CD4-positive, alpha-beta T cell treated with Interleukin-15 for 1 hour (primary cell): ENCODE results near the gene CHIA.

ENCODE experiments used
- DNase-seq: peaks from one replicate; pipeline ENCODE4 v3.0.0-alpha.2; 2020

Gene CHIA

DNA sequence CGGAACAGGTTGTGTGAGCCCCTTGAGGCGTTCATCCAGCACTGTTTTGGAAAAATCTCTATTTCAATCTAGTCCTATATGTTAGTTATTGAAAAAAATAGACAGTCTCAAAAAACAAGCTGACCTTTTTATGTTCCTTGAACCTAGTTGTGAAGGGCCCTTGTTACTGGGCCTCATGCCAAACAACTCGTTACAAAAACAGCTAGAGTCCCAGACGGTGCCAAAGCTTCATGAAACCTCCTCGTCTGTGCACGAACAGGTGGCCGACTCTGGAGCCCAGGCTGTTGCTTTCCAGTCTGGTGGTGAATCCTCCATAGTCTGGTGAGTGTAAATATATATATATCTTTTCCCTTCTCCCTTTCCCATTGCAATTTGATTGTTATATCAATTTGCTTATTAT lies at the start of gene CHIA:
Gene CHIA, plus strand, starts transcription at position 222 of the 400 bp plus-strand sequence. CDS start 19,617 bp downstream, outside the sequence.
- DNase-seq = no peak

DNA sequence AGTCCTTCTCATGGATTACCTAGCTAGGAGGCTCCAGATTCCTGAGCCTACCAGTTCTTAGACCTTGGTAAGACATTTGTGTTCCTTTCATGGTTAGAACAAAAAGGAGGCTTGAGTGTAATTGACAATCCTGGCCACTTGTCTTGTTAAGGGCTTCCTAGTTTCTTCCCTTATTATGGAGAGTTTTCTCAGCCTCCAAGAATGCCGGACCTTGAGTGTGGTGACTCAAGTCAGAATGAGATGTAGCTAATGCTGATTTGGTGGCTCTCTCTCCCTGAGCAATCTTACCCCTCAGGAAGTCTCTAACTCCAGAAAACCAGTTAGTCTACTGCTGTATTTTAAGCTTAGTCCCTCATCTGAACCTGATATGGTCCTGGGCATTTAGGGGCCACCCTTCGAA lies 48.9 kb upstream of the CHIA start:
- DNase-seq = no peak

DNA sequence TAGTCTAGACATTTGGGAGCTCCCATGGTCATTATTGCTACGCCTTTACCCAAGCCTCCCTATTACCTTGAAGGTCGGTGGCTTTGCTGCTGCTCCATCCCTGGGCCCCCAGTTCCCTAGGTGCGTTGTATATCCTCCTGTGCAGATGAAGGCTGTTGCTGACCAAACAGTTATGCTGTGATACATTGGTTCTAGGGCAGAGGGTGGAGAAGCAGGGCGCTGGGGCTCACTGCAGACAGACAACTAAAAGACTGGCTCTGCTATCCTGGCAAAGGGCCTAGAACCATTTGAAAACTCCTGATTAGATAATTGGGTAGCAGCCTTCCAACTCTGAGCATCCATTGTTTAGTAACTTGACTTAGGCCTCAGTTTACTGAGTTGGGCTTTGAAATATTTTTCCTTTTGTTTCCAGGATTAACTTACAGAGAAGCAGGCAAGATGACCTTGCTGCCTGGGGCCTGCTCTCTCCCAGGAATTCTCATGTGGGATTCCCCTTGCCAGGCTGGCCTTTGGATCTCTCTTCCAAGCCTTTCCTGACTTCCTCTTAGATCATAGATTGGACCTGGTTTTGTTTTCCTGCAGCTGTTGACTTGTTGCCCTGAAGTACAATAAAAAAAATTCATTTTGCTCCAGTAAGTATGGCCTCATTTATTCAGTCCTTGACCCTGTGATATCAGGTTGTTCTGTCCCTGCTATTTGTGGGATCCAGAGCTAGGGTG lies 47.7 kb upstream of the CHIA start:
- no peak for DNase-seq

DNA sequence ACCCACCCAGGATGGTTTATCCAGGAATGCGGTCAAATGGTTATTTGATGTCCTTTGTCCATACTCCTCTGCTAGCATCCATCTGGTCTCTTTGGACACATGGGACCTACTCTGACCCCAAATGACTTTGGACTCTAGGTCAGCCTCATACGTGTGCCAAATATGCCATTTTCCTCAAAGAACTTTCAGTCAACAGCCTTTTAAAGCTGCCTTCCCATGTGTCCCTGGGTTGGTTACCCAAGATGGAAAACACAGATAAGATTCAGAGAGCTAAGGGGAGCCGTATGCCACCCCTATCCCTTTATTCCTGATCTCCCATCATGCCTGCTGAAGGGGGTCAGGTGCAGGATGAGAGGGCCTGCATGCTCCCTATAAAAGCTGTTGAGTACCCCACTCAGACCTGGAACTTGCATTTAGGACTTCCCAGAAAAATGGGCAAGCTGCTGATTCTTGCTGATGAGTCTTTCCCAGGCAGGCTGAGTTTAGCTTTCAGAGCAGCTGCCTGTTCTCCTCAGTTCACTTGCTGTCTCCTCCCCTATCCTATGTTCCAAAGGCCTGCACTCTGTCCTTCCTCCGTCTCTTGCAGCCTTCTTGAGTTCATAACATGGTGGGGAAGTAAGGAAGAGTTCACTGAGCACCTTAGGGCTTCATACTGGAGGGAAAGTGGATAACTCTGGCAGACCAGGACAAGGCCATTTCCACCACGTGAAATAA lies 43.4 kb upstream of the CHIA start:
- DNase-seq = no peak

- DNase-seq = no peak
Measured at GRCh38 chr1:111249960-111250359, 40.7 kb upstream of the CHIA start.

- DNase-seq = no peak
Measured at GRCh38 chr1:111251570-111251969, 39.1 kb upstream of the CHIA start.

GRCh38 chr1:111252786-111253185 lies 37.9 kb upstream of the CHIA start:
- no peak for DNase-seq

DNA sequence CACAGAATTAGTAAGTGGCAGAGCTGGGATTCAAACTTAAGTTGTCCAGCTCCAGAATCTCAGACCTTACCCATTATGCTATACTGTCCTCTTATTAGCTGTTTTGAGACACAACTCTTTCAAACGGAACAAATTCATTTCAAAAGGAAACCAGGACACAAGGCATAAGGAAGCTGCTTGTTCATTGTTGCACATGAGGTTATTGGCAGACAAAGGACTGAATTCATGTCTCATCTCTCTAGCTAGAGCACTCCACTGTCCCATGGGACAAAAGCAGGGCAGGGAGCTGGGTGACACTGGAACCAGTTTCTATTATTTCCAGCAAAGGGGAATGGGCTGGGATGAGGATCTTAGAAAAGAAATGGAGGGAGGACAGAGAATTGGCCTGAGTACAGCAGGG lies 36.8 kb upstream of the CHIA start:
- no peak for DNase-seq

- DNase-seq = no peak
Measured at GRCh38 chr1:111256988-111257658, 33.5 kb upstream of the CHIA start.

DNA sequence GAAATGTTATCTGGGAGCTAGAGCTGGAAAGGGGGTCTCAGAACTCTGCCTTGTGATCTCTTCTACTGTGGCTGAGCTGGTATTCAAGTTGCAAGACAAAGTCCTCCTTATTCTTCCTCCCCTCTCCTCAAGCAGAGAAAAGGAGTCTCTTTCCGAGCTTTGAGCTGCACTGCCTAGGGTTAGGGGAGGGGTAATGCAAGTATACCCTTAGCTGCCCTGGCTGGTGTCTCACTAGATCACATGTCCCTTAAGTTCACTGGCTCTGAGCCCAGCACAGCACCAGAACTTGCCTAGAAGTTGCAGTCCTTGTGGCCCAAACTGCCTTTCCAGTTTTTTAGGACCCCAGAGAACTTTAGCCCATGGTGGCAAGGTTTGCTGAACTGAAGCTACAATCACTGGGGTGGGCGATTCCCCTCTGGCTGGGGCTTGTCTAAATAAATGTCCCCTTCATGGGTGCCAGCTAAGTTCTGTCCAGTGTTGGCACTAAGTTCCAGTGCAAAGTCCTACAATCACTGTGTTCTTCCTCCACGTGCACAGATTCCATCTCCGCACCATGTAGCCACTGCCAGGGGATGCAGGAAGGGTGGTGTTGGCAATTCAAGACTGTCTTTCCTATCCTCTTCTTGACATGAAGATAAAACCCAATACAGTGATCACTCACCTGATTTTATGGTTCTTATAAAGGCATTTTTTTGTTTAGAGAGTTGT lies 22.7 kb upstream of the CHIA start:
- no peak for DNase-seq

DNA sequence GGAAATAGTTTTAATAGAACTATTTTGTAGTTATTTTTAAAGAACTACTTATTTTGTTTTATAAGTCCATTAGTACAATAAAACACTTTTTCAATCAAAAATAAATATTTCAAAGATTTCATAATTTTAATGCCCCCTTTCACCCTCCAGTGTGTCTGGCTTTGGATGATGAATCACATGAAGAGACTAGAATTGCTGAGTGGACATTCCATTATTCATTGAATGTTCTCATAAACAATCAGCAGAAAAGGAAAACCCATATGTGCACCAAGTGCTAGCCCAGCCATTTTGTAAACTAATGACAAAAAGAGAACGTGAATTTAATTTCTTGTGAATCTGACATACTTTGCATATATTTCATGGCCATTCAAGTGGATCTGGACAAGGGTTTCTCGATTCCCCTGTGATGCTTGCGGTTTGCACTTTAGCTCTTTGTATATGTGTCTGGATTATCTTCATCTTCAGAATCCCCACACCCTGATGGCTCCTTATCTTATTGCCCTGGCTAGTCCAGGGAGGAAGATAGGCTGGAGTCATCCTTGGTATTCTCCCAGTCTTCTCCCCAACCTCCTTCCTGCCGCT lies 20.7 kb upstream of the CHIA start:
- DNase-seq = no peak

DNA sequence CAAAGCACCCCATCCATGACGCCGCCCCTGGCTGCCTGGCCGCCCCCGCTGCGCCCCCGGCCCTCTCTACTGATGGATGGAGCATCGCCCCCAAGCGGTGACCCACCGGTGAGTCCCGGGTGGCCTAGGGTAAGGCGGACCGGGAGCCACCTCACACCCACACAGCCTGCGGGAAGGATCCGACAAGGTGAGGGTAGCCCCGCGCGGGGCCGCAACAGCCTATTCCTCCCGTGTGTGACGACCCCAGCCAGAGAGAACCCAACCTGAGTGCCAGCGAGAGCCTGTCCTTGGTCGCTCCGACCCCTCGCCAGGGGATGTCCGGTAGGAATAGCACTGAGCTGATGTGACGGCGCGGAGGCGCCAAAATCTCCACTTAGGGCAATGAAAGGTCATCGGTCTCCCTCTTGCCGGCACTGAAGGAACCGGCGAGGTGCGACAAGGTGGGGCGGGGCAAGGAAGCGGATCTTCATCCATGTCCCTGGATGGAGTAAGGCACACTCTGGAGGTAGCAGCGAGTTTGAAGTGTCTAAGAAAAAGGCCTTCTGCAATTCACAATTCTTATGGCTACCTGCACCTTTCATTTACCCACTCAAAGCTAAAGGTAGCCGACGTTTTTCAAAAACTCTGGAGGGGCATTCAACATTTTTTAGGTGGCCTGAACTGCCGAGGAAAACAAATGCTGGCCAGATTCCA lies 19.7 kb upstream of the CHIA start:
- DNase-seq = no peak

DNA sequence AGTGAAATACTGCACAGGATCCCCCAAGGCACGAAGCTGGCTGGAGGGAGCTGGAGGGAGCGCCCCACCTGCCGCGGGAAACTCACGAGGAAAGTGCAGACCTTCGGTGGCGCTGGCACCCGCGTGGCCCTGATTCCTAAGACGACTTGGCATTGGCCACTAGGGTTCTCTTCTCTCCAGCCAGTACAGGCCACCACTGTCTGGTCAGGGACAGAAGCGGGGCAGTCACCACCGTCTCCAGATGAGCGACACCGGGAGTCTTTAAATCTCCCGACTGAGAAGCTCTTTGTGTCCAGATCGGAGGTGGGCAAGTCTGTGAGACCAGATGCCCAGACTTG lies 19.2 kb upstream of the CHIA start:
- DNase-seq = no peak

- no peak for DNase-seq
Measured at GRCh38 chr1:111272081-111272480, 18.6 kb upstream of the CHIA start.

DNA sequence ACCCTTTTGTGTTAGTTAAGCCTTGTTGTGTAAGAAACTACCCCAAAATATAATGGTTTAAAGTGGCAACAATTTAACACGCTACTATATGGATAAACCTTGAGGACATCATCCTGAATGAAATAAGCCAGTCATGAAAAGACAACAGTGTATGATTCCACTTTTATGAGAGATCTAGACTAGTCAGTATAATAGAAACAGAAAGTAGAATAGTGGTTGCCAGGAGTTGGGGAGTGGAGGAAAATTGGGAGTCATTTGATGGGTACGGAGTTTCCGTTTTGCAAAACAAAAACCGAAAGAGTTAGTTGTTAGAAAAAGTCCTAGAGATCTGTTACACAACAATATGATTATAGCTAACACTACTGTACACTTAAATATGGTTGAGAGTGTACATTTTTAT lies 16.0 kb upstream of the CHIA start:
- DNase-seq = no peak

GRCh38 chr1:111275079-111275478 lies 15.6 kb upstream of the CHIA start:
- DNase-seq = no peak

DNA sequence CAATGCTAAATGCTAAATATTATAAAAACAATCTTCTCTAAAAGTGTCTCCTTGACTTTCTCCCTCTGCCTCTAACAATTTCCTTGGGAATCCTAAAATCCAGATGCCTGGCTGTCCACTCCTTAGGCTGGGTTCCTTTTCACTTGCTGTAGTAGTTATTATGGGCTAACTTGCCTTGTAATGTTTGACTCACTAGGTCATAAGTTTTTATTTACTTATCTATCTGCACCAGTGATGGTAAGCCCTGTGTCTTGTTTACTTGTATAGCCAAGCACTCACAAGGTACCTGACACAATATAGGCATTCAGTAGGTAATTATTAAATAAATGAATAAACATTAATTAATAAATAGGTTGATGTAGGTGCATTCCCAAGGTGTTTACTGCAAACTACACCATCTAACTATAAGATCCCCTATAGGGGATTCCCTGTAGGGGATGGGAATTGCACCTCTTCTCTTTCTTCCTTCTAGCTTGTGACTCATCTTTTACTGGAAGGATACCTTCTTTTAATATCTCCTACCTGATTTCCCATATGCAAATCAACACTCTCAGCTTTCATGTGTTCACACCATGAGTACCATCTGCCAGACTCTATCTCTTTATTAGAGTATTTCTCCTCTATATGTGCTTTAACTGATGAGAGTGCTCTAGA lies 14.7 kb upstream of the CHIA start:
- DNase-seq = no peak

GRCh38 chr1:111279144-111279543 lies 11.5 kb upstream of the CHIA start:
- no peak for DNase-seq

DNA sequence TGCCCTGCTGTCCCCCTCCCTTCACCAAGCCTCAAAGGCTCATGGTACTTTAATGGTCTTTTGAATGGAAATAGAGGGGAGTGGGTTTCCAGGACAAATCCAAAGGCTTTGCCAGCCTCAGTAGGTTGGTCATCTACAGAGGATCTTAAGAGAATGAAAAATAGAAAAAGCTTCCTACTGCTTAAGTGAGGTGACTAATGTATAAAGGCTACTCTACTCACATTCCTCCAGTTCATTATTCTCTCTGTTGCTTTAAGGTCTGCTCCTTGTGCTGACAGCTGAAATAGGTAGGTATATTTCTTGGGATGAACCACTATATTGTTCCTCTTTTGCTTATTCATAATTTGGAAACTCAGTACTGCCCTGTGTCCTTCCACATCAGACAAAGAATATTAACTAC lies 10.4 kb upstream of the CHIA start:
- no peak for DNase-seq

DNA sequence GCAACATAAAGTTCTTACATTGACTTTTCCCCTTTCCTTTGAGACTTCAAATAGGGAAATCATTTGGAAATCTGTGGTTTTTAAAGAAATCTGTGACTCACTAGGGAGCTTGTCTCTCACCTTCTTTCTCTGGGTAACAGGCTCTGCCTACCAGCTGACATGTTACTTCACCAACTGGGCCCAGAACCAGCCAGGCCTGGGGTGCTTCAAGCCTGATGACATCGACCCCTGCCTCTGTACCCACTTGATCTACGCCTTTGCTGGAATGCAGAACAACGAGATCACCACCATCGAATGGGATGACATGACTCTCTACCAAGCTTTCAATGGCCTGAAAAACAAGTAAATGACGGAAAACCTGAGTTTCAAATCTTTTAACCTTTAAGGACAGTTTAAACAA lies 9.2 kb upstream of the CHIA start:
- DNase-seq = no peak

DNA sequence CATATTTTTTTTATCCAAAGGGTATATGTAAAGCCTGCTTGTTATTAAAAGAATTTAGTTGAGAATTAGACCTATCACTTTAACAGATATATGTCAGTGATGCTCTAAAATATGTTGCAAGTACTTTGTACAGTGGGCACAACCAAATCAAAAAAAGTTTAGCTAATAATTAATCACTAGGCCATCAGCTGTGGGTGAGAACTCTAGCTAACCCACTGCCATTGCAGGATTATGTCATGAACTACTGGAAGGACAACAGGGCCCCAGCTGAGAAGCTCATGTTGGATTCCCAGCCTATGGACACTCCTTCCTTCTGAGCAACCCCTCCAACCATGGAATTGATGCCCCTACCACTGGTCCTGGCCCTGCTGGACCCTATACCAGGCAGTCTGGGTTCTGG lies 6.8 kb upstream of the CHIA start:
- no peak for DNase-seq

DNA sequence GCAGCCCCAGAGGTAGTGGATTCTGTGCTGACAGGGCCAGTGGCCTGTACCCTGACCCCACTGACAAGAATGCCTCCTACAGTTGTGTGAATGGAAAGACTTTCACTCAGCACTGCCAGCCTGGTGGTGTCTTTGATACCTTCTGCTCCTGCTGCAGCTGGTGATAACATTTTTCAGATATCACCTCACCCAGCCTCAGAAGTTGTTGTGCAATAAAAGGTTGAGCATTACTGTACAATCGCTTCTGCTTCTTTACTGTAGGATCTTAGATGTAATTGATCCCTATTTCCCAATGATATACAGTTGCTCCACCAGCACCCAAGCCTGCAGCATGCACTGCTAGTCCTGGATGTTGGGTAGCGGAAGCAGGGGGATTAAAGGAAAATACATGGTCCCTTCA lies 4.8 kb upstream of the CHIA start:
- no peak for DNase-seq
